WI38 (cell line): ENCODE measurements around the gene ADPRH.
"Not testable (repeated sequence)": the region's sequence is repeated elsewhere in the genome, so short reads cannot be mapped to it uniquely, and the experiment has no call there.

Source experiments
- H3K4me3 ChIP-seq: 2 replicates; pipeline ENCODE4 v1.5.1; 2011; ENCODE audit warnings: low read depth, mild to moderate bottlenecking, control low read depth, low read length
- TF ChIP-seq, protein P1 (sequence below): IDR thresholded peaks from 2 replicates; pipeline ENCODE4 v1.5.1; 2012; ENCODE audit warnings: low read depth, mild to moderate bottlenecking, control low read depth, low read length

ADPRH gene

DNA sequence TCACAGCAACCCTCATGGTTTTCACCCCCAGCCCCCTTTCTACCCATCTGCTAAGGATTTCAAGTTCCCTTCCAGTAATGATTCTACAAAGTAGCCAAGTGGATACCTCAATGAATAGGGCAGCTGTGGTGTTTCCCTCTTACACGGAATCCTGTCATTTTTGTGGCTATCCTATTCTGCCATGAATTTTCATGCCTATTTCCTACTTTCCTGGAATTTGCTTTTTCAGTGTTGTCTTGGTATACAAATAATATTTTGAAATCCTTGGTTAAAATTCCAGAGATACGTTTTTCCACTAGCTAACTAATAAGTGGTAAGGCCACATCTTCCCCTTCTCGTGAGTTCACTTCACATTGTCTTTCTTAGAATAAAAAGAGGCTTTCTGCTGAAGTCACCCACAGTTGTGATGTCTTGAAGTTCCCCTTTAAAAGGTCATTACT is 7.5 kb downstream of the ADPRH start:
- TF ChIP-seq, protein P1, sequence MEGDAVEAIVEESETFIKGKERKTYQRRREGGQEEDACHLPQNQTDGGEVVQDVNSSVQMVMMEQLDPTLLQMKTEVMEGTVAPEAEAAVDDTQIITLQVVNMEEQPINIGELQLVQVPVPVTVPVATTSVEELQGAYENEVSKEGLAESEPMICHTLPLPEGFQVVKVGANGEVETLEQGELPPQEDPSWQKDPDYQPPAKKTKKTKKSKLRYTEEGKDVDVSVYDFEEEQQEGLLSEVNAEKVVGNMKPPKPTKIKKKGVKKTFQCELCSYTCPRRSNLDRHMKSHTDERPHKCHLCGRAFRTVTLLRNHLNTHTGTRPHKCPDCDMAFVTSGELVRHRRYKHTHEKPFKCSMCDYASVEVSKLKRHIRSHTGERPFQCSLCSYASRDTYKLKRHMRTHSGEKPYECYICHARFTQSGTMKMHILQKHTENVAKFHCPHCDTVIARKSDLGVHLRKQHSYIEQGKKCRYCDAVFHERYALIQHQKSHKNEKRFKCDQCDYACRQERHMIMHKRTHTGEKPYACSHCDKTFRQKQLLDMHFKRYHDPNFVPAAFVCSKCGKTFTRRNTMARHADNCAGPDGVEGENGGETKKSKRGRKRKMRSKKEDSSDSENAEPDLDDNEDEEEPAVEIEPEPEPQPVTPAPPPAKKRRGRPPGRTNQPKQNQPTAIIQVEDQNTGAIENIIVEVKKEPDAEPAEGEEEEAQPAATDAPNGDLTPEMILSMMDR, result no peak
- H3K4me3 ChIP-seq, result no peak overlapping the region

DNA sequence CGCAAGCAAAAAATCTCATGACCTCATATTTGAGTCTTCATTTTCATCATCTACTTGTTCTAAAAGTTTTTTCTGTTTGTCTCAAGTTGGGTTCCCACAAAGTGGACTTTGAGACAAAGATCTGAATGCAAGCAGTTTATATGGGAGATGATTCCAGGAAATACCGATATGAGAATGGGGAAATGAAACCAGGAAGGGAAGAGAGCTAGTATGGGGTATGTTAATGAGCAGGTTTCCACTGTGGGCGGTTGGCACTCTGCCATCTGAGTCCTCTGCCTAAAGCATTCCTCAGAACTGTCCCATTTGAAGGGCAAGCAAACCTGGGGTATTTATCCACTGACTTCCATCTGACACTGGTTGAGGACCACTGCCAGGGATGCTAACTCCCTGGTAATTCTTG is 8.8 kb downstream of the ADPRH start:
- TF ChIP-seq, protein P1, result no peak

DNA sequence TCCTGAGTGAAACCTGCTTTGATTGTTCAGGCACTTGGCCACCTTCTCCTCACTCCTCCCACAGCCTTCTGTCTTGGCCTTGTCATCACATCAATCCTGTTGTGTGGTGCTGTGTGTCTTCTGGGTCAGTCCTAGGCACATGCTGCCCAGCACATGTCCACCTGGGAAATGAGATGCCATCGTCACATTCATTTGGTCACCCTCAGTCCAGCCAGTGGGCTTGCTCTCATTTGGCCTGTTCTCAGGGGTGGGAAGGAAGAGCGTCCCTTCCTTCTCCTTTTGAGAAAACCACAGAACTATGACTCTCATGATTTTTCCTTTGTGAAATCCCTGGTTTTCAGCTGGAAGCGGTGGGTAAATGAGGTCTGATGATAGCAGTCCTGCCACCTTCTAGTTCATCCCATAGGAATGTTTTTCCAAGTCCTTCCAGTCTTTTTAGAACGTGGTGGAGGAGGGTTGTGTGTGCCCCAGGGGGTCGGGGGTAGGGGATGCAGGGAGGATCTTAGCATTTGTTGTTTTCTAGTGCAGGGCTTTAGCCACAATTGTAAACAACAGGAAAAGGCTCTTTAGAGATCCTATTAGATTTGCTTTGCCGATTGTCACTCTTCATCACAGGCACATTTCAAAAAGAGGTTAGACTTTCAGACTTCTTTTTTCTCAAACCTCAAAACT is 9.9 kb downstream of the ADPRH start:
- H3K4me3 ChIP-seq, result no peak overlapping the region
- TF ChIP-seq, protein P1, result no peak

More for the DNA sequence above, 8.8 kb downstream of the ADPRH start:
- no peak overlapping the region for H3K4me3 ChIP-seq

DNA sequence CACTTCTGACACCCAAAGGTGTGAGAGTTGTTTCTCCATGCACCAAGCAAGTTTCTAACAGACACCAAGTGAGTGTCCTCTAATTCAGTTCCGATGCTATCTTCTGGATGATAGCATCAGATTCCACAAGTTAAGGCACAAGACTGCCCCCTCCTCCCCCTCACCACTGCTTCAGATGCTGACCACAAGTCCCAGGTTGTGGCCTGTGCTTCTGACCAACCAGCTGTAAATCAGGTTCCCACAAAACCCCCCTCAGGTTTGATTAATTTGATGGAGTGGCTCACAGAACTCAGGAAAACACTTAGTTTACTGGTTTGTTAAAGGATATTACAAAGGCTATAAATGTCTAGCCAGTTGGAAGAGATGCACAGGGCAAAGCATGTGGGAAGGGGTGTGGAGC is 11.4 kb downstream of the ADPRH start:
- TF ChIP-seq, protein P1, result no peak
- no peak overlapping the region for H3K4me3 ChIP-seq

DNA sequence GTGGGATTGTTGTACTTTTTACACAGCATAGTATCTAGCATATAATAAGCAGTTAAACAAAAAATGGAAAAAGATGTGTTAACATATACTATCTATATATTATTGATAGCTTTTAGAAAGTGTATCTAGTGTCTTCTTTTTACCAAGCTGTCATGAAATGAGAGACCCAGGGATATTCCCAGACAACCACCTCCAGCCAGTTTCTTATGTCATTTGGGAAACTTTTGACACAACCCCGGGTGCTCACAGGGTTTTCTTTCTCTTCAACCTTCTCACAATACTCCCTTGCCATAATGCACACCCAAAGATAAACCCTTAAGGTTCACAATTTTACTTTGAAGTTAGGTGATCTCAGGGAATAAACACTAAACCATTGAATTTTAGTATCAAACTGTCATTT is 13.6 kb downstream of the ADPRH start:
- no peak overlapping the region for H3K4me3 ChIP-seq
- TF ChIP-seq, protein P1, result no peak

DNA sequence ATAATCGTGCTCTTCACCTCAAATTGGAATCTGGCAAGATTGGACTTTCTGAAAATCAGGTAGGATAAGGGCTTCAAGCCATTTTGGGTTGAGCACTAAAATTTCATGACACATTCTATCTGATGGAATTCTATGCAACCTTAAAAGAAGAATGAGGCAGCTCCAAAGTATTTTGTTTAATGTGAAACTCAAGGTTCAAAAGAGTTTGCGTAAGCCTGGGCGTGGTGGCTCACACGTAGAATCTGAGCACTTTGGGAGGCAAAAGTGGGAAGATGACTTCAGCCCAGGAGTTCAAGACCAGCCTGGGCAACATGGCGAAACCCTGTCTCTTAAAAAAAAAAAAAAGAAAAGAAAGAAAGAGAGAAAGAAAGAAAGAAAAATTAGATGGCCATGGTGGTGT is 14.8 kb downstream of the ADPRH start:
- TF ChIP-seq, protein P1, result no peak
- H3K4me3 ChIP-seq, result no peak overlapping the region

DNA sequence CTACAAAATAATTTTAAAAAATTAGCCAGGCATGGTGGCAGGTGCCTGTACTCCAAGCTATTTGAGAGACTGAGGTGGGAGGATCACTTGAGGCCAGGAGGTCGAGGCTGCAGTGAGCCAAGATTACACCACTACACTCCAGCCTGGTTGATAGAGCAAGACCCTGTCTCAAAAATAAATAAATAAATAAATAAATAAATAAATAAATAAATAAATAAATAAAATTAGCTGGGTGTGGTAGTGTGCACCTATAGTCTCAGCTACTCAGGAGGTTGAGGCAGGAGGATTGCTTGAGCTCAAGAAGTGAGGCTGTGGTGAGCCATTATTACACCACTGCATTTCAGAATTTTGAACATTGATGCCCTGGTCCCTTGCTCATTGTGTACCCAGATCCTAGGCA is 15.6 kb downstream of the ADPRH start:
- not testable (repeated sequence) for H3K4me3 ChIP-seq
